ENCODE results near the gene KAT2A. TPM values are rescaled to one million over a fixed set of nuclear protein-coding genes. Genes with fewer than 3 reads are reported as not detected.
A peak's percentile ranks its signal among the peaks of the same experiment; 100 is the strongest.

The KAT2A gene
- total RNA-seq, 3 donors from 2014 or later (not counting 1 experiment from before 2014, with no cell fraction given) = 29.6 to 32.8 (median 29.9) TPM

- ATAC-seq = no peak
- no peaks in the 10 kb centered on the region for H3K27me3 ChIP-seq (ENCODE audit: control insufficient read depth, insufficient read depth, low read length)
These were observed 2.6 kb downstream of the KAT2A start for GRCh38 chr17:42118545-42118944.

GRCh38 chr17:42118126-42118510 is 3.0 kb downstream of the KAT2A start:
- TF ChIP-seq CTCF (IDR thresholded peaks at IDR 0.05) = no peak
- H3K4me3 Mint-ChIP-seq = peak overlapping the region; percentile 65

More at GRCh38 chr17:42118545-42118944, 2.6 kb downstream of the KAT2A start:
- Histone ChIP-seq H3K4me1 (ENCODE audit: control insufficient read depth, insufficient read depth, low read length) (peaks cover 26% of the 10 kb centered on the region), H3K9me3 (ENCODE audit: control insufficient read depth, insufficient read depth, low read length) (no peaks in the 10 kb centered on the region), H3K27ac (ENCODE audit: low read length) (no peak overlapping the region), H3K4me3 (ENCODE audit: low read length) (no peak overlapping the region), H3K36me3 (ENCODE audit: control insufficient read depth, insufficient read depth, low read length) (peaks cover 3% of the 10 kb centered on the region)
- no peak for TF ChIP-seq CTCF (IDR thresholded peaks at IDR 0.05)
- H3K36me3 Mint-ChIP-seq = no peaks in the 10 kb centered on the region
- no peaks in the 10 kb centered on the region for H3K27me3 Mint-ChIP-seq (ENCODE audit: low read depth in 2 of 2)
- H3K27ac Mint-ChIP-seq = peak overlapping the region in 1 of 2 donors; percentile 22
- no peaks in the 10 kb centered on the region for H3K9me3 Mint-ChIP-seq
- intact Hi-C loops (cut with micrococcal nuclease) = loop anchor here (5.0 kb wide), 1 partner anchor 381 kb away; no protein-coding TSS in a partner anchor
- peaks cover 5 to 24% of the 10 kb centered on the region in 2 donors for H3K4me1 Mint-ChIP-seq
- peak overlapping the region; percentile 65 for H3K4me3 Mint-ChIP-seq
- peak in 1 of 2 donors; percentile 65 for DNase-seq
- 86% methylated on average over 2 of the region's 2 CpGs for WGBS (ENCODE audit: insufficient coverage)

GRCh38 chr17:42117397-42118125 is 3.6 kb downstream of the KAT2A start:
- H3K4me1 Mint-ChIP-seq = peaks cover 5 to 28% of the 10 kb centered on the region in 2 donors
- 94% methylated on average over 30 of the region's 30 CpGs for WGBS (ENCODE audit: insufficient coverage)
- no peak for DNase-seq
- H3K4me3 Mint-ChIP-seq = no peak overlapping the region
- TF ChIP-seq CTCF (IDR thresholded peaks at IDR 0.05) = no peak
- no peaks in the 10 kb centered on the region for H3K36me3 Mint-ChIP-seq
- intact Hi-C loops (cut with micrococcal nuclease) = loop anchor here (5.0 kb wide), 1 partner anchor 380 kb away; no protein-coding TSS in a partner anchor
- Histone ChIP-seq H3K27me3 (ENCODE audit: control insufficient read depth, insufficient read depth, low read length) (no peaks in the 10 kb centered on the region), H3K4me3 (ENCODE audit: low read length) (no peak overlapping the region), H3K27ac (ENCODE audit: low read length) (no peak overlapping the region), H3K36me3 (ENCODE audit: control insufficient read depth, insufficient read depth, low read length) (peaks cover 3% of the 10 kb centered on the region), H3K4me1 (ENCODE audit: control insufficient read depth, insufficient read depth, low read length) (peaks cover 36% of the 10 kb centered on the region), H3K9me3 (ENCODE audit: control insufficient read depth, insufficient read depth, low read length) (no peaks in the 10 kb centered on the region)
- no peaks in the 10 kb centered on the region for H3K9me3 Mint-ChIP-seq
- no peaks in the 10 kb centered on the region for H3K27me3 Mint-ChIP-seq (ENCODE audit: low read depth in 2 of 2)
- H3K27ac Mint-ChIP-seq = peak overlapping the region in 1 of 2 donors; percentile 80
- no peak for ATAC-seq

More at GRCh38 chr17:42118126-42118510, 3.0 kb downstream of the KAT2A start:
- intact Hi-C loops (cut with micrococcal nuclease) = loop anchor here (5.0 kb wide), 1 partner anchor 381 kb away; no protein-coding TSS in a partner anchor
- H3K27ac Mint-ChIP-seq = peak overlapping the region in 1 of 2 donors; percentile 22
- Histone ChIP-seq H3K36me3 (ENCODE audit: control insufficient read depth, insufficient read depth, low read length) (peaks cover 3% of the 10 kb centered on the region), H3K27ac (ENCODE audit: low read length) (no peak overlapping the region), H3K4me3 (ENCODE audit: low read length) (no peak overlapping the region), H3K4me1 (ENCODE audit: control insufficient read depth, insufficient read depth, low read length) (peaks cover 30% of the 10 kb centered on the region), H3K27me3 (ENCODE audit: control insufficient read depth, insufficient read depth, low read length) (no peaks in the 10 kb centered on the region), H3K9me3 (ENCODE audit: control insufficient read depth, insufficient read depth, low read length) (no peaks in the 10 kb centered on the region)
- H3K36me3 Mint-ChIP-seq = no peaks in the 10 kb centered on the region
- peaks cover 5 to 24% of the 10 kb centered on the region in 2 donors for H3K4me1 Mint-ChIP-seq
- ATAC-seq (no peak), DNase-seq (no peak)
- 90% methylated on average over 4 of the region's 4 CpGs for WGBS (ENCODE audit: insufficient coverage)
- H3K9me3 Mint-ChIP-seq = no peaks in the 10 kb centered on the region
- H3K27me3 Mint-ChIP-seq (ENCODE audit: low read depth in 2 of 2) = no peaks in the 10 kb centered on the region
